Coronary artery (tissue), 2 donors: ENCODE results near the gene MFNG.

Experiments used
- DNase-seq: peaks from one replicate; pipeline ENCODE4 v3.0.0-alpha.2; 2017; ENCODE audit warnings: low spot score
- H3K27ac ChIP-seq, 2 donors: fragments of 200-600 bp; sonication (generic); one replicate each; pipeline ENCODE4 v1.5.1; 2016 to 2019
- H3K4me3 ChIP-seq: fragments of 200-600 bp; sonication (generic); 2 replicates; pipeline ENCODE4 v1.5.1; 2016; ENCODE audit warnings: mild to moderate bottlenecking, moderate library complexity
- CTCF ChIP-seq: fragments of 200-600 bp; sonication (generic); IDR thresholded peaks from one replicate; pipeline ENCODE4 v1.5.1; 2019; ENCODE audit warnings: antibody characterized with exemption

The MFNG gene

DNA sequence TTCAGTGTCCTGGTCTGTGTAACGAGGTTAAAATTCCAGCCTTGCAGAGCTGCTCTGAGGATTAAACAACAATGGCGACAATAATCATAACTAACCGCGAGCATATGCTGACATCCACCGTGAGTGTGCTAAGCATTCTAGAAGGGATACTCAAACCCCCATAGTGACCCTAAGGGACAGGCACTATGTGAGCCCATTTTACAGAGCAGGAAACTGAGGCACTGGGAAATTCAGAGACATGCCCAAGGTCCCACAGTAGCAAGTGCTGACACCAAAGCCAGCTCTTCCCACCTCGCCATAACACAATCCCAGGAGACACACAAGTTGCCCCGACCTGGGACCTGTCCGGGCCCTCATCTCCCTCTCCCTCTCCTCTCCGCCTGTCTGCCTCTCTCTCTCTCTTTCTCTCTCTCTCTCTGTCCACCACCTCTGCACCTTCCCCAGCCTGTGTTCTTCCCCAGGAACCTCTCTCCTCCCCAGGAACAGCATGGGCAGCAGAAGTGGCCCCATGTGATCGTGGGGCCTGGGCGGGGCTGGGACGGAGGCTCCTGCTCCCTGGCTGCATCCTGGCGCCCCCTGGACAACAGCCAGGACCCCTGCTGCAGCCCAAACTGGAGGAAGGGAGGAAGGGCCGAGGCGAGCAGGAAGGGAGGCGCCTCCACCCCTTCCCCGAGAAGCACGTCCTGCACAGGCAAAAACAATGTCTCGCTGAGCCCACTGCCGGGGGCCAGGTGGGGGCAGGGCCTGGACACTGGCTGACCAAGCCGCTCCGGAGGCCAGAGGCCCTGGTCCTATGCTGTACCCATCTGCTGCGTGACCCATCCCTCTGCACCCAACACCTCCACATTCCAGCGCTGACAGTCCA, 14.8 kb upstream of the MFNG start:
- Histone ChIP-seq H3K4me3 (no peak overlapping the region), H3K27ac (peak overlapping the region in 1 of 2 donors; percentile 40)
- TF ChIP-seq CTCF = no peak
- no peak for DNase-seq

GRCh38 chr22:37499789-37500540, 13.8 kb upstream of the MFNG start:
- no peak for DNase-seq
- H3K27ac ChIP-seq = peak overlapping the region in 1 of 2 donors; percentile 31
- no peak overlapping the region for H3K4me3 ChIP-seq
- no peak for TF ChIP-seq CTCF

- Histone ChIP-seq H3K4me3 (no peak overlapping the region), H3K27ac (no peak overlapping the region)
- no peak for DNase-seq
- no peak for TF ChIP-seq CTCF
Measured at GRCh38 chr22:37499027-37499707, 13.0 kb upstream of the MFNG start.

DNA sequence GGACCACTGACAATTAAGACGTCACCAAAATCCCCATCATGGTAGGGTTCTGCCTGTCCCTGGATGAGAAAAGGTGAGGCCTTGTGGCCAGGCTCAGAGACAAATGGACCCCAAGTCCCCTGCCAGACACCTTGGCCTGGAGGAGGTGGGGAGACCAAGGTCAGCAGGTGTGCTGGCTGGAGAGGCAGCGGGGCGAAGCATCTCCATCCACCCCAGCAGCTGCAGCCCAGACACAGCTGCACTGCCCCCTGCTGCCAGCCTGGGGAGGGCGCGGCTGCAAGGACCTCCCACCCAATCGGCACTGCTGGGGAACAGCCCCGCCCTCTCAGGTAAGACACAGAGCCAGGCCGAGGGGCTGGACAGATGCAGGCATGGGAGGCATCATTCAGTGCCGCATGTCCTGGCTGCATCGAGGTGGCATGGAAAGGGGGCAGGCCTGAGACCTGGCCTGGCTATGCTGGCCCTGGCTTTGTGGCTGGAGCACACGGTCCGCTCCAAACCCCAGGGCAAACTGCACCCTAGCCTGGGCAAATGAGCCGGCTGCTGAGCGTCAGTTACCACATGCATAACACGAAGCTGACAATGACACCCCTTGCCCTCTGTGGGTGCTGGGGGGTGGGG, 12.2 kb upstream of the MFNG start:
- Histone ChIP-seq H3K27ac (no peak overlapping the region), H3K4me3 (no peak overlapping the region)
- no peak for TF ChIP-seq CTCF
- no peak for DNase-seq

DNA sequence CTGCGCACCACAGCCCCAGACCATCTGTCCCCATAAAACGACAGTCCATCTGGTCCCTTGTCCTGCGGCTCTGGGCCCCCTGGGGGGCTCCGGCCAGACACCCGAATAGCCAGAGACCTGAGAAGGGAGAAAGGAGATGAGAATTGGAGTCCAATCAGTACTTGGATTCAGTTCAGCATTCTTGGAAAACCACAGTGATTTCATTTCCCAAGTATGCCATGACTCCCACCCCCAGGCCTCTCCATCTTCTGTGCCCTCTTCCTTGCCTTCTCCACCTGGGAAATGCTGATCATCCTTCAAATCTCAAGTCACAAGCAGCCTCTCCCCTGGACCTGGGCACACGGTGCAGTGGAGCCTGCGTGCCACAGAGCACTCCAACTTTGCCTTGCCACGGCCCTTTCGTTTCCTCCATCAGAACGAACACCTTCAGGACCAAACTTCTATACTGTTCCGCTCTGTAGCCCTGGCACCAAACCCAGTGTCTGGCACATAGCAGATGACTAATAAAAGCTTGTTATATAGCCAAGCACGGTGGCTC, 10.9 kb upstream of the MFNG start:
- TF ChIP-seq CTCF = no peak
- H3K27ac ChIP-seq = no peak overlapping the region
- DNase-seq = no peak
- no peak overlapping the region for H3K4me3 ChIP-seq

DNA sequence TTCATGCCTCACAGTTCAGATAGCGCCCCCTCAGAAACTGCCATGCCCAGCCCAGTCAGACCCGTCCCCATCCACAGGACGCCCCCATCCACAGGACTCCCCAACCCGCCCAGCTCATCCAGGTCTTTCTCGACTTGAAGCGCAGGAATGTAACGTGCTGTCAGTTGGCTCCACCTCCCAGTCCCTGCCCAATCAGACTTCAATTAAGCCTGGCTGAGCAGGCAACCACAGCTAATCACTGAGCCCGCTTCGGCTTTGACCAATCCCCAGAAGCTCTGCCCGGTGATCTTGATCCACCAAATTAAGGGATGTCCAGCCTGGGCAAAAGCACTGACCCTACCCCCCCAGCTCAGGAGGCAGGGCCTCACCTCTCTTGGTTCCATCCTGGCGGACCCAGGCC, 10.5 kb upstream of the MFNG start:
- H3K27ac ChIP-seq = no peak overlapping the region
- no peak for TF ChIP-seq CTCF
- DNase-seq = no peak
- no peak overlapping the region for H3K4me3 ChIP-seq
